Adipocyte (in vitro differentiated cells): ENCODE results near the gene DCLK1.
"Not testable (repeated sequence)": the region's sequence is repeated elsewhere in the genome, so short reads cannot be mapped to it uniquely, and the experiment has no call there.

Experiments
- DNase-seq: peaks from one replicate; pipeline ENCODE4 v3.0.0-alpha.2; 2015; ENCODE audit warnings: low read depth
- H3K27me3 ChIP-seq: replicated peaks from 2 replicates; pipeline ENCODE4 v1.7.0; 2013; ENCODE audit warnings: mild to moderate bottlenecking, low read length, moderate library complexity; ENCODE audit not compliant: control insufficient read depth, insufficient read depth
- H3K36me3 ChIP-seq: 2 replicates; pipeline ENCODE4 v1.7.0; 2013; ENCODE audit warnings: low read length, mild to moderate bottlenecking, moderate library complexity; ENCODE audit not compliant: control insufficient read depth, insufficient read depth, severe bottlenecking
- H3K4me1 ChIP-seq: 2 replicates; pipeline ENCODE4 v1.7.0; 2013; ENCODE audit warnings: mild to moderate bottlenecking, low read length, moderate library complexity; ENCODE audit not compliant: control insufficient read depth, insufficient read depth
- H3K4me3 ChIP-seq: 2 replicates; pipeline ENCODE4 v1.7.0; 2013; ENCODE audit warnings: mild to moderate bottlenecking, low read length, moderate library complexity
- H3K9ac ChIP-seq: 2 replicates; pipeline ENCODE4 v1.7.0; 2013; ENCODE audit warnings: mild to moderate bottlenecking, low read length, moderate library complexity
- H3K9me3 ChIP-seq: 2 replicates; pipeline ENCODE4 v1.7.0; 2013; ENCODE audit warnings: mild to moderate bottlenecking, low read length, moderate library complexity; ENCODE audit not compliant: control insufficient read depth

The DCLK1 gene

GRCh38 chr13:36084131-36084530 is 47.1 kb downstream of the DCLK1 start:
- H3K36me3 ChIP-seq: peaks cover 4% of the 10 kb centered on the region
- peaks cover 17% of the 10 kb centered on the region for H3K4me1 ChIP-seq
- H3K27me3 ChIP-seq: no peaks in the 10 kb centered on the region
- no peak overlapping the region for H3K9ac ChIP-seq
- no peaks in the 10 kb centered on the region for H3K9me3 ChIP-seq
- DNase-seq: no peak
- no peak overlapping the region for H3K4me3 ChIP-seq

GRCh38 chr13:36082806-36083205 is 48.4 kb downstream of the DCLK1 start:
- no peak for DNase-seq
- peaks cover 4% of the 10 kb centered on the region for H3K36me3 ChIP-seq
- H3K9me3 ChIP-seq: no peaks in the 10 kb centered on the region
- H3K4me3 ChIP-seq: no peak overlapping the region
- no peaks in the 10 kb centered on the region for H3K27me3 ChIP-seq
- H3K4me1 ChIP-seq: peaks cover 4% of the 10 kb centered on the region
- H3K9ac ChIP-seq: no peak overlapping the region

GRCh38 chr13:36082396-36082795 is 48.8 kb downstream of the DCLK1 start:
- H3K4me1 ChIP-seq: peaks cover 3% of the 10 kb centered on the region
- DNase-seq: no peak
- H3K9ac ChIP-seq: no peak overlapping the region
- H3K36me3 ChIP-seq: peaks cover 4% of the 10 kb centered on the region
- H3K9me3 ChIP-seq: no peaks in the 10 kb centered on the region
- no peaks in the 10 kb centered on the region for H3K27me3 ChIP-seq
- no peak overlapping the region for H3K4me3 ChIP-seq

GRCh38 chr13:36076211-36076610 is 55.0 kb downstream of the DCLK1 start:
- Histone ChIP-seq H3K9me3 (no peaks in the 10 kb centered on the region), H3K36me3 (no peaks in the 10 kb centered on the region), H3K4me3 (no peak overlapping the region), H3K4me1 (peaks cover 16% of the 10 kb centered on the region), H3K27me3 (no peaks in the 10 kb centered on the region), H3K9ac (no peak overlapping the region)
- DNase-seq: no peak

- H3K4me1 ChIP-seq: peaks cover 28% of the 10 kb centered on the region
- H3K9ac ChIP-seq: no peak overlapping the region
- no peak overlapping the region for H3K4me3 ChIP-seq
- H3K9me3 ChIP-seq: no peaks in the 10 kb centered on the region
- no peaks in the 10 kb centered on the region for H3K27me3 ChIP-seq
- DNase-seq: no peak
- H3K36me3 ChIP-seq: no peaks in the 10 kb centered on the region
Observed at GRCh38 chr13:36074659-36075058, 56.5 kb downstream of the DCLK1 start.

- DNase-seq: no peak
- Histone ChIP-seq H3K9ac (no peak overlapping the region), H3K4me1 (peaks cover 50% of the 10 kb centered on the region), H3K36me3 (no peaks in the 10 kb centered on the region), H3K27me3 (no peaks in the 10 kb centered on the region), H3K4me3 (no peak overlapping the region), H3K9me3 (no peaks in the 10 kb centered on the region)
Observed at GRCh38 chr13:36072152-36072935, 58.8 kb downstream of the DCLK1 start.

GRCh38 chr13:36070504-36071192 is 60.5 kb downstream of the DCLK1 start:
- Histone ChIP-seq H3K4me3 (peak overlapping the region; percentile 74), H3K4me1 (peaks cover 50% of the 10 kb centered on the region), H3K9ac (peak overlapping the region; percentile 82)
- peak; percentile 70 for DNase-seq
- not testable (repeated sequence) for H3K36me3 ChIP-seq, H3K9me3 ChIP-seq, H3K27me3 ChIP-seq

GRCh38 chr13:36069881-36070366 is 61.3 kb downstream of the DCLK1 start:
- peak overlapping the region; percentile 74 for H3K4me3 ChIP-seq
- peaks cover 50% of the 10 kb centered on the region for H3K4me1 ChIP-seq
- H3K9me3 ChIP-seq: no peaks in the 10 kb centered on the region
- H3K27me3 ChIP-seq: no peaks in the 10 kb centered on the region
- H3K9ac ChIP-seq: peak overlapping the region; percentile 82
- DNase-seq: peak; percentile 90
- no peaks in the 10 kb centered on the region for H3K36me3 ChIP-seq

- Histone ChIP-seq H3K27me3 (no peaks in the 10 kb centered on the region), H3K36me3 (no peaks in the 10 kb centered on the region), H3K9ac (peak overlapping the region; percentile 11), H3K4me1 (peaks cover 50% of the 10 kb centered on the region), H3K4me3 (no peak overlapping the region), H3K9me3 (no peaks in the 10 kb centered on the region)
- no peak for DNase-seq
Observed at GRCh38 chr13:36068991-36069390, 62.2 kb downstream of the DCLK1 start.

- H3K9ac ChIP-seq: peak overlapping the region; percentile 11
- no peak overlapping the region for H3K4me3 ChIP-seq
- DNase-seq: no peak
- no peaks in the 10 kb centered on the region for H3K27me3 ChIP-seq
- H3K4me1 ChIP-seq: peaks cover 50% of the 10 kb centered on the region
- H3K36me3 ChIP-seq: no peaks in the 10 kb centered on the region
- no peaks in the 10 kb centered on the region for H3K9me3 ChIP-seq
Observed at GRCh38 chr13:36068566-36068965, 62.6 kb downstream of the DCLK1 start.

- H3K36me3 ChIP-seq: peaks cover under 1% of the 10 kb centered on the region
- no peaks in the 10 kb centered on the region for H3K9me3 ChIP-seq
- H3K4me1 ChIP-seq: peaks cover 50% of the 10 kb centered on the region
- peak; percentile 44 for DNase-seq
- no peaks in the 10 kb centered on the region for H3K27me3 ChIP-seq
- H3K9ac ChIP-seq: peak overlapping the region; percentile 19
- no peak overlapping the region for H3K4me3 ChIP-seq
Observed at GRCh38 chr13:36067746-36068381, 63.3 kb downstream of the DCLK1 start.
